ENCODE data around the gene HS3ST3A1.

The HS3ST3A1 gene

GRCh38 chr17:13491916-13492736 is 109.6 kb downstream of the HS3ST3A1 start:
- no peak for DNase-seq (ENCODE audit: low read depth)

GRCh38 chr17:13491491-13491890 is 110.2 kb downstream of the HS3ST3A1 start:
- no peak for DNase-seq (ENCODE audit: low read depth)

- no peak for DNase-seq (ENCODE audit: low read depth)
These were observed 110.7 kb downstream of the HS3ST3A1 start for GRCh38 chr17:13490906-13491482.

- no peak for DNase-seq (ENCODE audit: low read depth)
These were observed 111.3 kb downstream of the HS3ST3A1 start for GRCh38 chr17:13490427-13490826.

- DNase-seq (ENCODE audit: low read depth) = no peak
These were observed 116.4 kb downstream of the HS3ST3A1 start for GRCh38 chr17:13485327-13485726.

GRCh38 chr17:13484020-13484419 is 117.7 kb downstream of the HS3ST3A1 start:
- DNase-seq (ENCODE audit: low read depth) = peak; percentile 13

- DNase-seq (ENCODE audit: low read depth) = no peak
These were observed 120.9 kb downstream of the HS3ST3A1 start for GRCh38 chr17:13480877-13481276.

GRCh38 chr17:13478326-13478830 is 123.4 kb downstream of the HS3ST3A1 start:
- DNase-seq (ENCODE audit: low read depth) = no peak

- DNase-seq (ENCODE audit: low read depth) = no peak
These were observed 124.5 kb downstream of the HS3ST3A1 start for GRCh38 chr17:13477180-13477611.

- no peak for DNase-seq (ENCODE audit: low read depth)
These were observed 125.0 kb downstream of the HS3ST3A1 start for GRCh38 chr17:13476720-13477119.

GRCh38 chr17:13475574-13476223 is 126.0 kb downstream of the HS3ST3A1 start:
- no peak for DNase-seq (ENCODE audit: low read depth)

GRCh38 chr17:13474073-13474800 is 127.5 kb downstream of the HS3ST3A1 start:
- no peak for DNase-seq (ENCODE audit: low read depth)

- no peak for DNase-seq (ENCODE audit: low read depth)
These were observed 136.1 kb downstream of the HS3ST3A1 start for GRCh38 chr17:13465678-13466077.

- no peak for DNase-seq (ENCODE audit: low read depth)
These were observed 139.0 kb downstream of the HS3ST3A1 start for GRCh38 chr17:13462673-13463124.

GRCh38 chr17:13462146-13462545 is 139.6 kb downstream of the HS3ST3A1 start:
- DNase-seq (ENCODE audit: low read depth) = peak; percentile 27

- DNase-seq (ENCODE audit: low read depth) = no peak
These were observed 141.3 kb downstream of the HS3ST3A1 start for GRCh38 chr17:13460261-13461000.

GRCh38 chr17:13457783-13458182 is 143.9 kb downstream of the HS3ST3A1 start:
- DNase-seq (ENCODE audit: low read depth) = no peak
